ENCODE measurements around the gene LSS.

DNA sequence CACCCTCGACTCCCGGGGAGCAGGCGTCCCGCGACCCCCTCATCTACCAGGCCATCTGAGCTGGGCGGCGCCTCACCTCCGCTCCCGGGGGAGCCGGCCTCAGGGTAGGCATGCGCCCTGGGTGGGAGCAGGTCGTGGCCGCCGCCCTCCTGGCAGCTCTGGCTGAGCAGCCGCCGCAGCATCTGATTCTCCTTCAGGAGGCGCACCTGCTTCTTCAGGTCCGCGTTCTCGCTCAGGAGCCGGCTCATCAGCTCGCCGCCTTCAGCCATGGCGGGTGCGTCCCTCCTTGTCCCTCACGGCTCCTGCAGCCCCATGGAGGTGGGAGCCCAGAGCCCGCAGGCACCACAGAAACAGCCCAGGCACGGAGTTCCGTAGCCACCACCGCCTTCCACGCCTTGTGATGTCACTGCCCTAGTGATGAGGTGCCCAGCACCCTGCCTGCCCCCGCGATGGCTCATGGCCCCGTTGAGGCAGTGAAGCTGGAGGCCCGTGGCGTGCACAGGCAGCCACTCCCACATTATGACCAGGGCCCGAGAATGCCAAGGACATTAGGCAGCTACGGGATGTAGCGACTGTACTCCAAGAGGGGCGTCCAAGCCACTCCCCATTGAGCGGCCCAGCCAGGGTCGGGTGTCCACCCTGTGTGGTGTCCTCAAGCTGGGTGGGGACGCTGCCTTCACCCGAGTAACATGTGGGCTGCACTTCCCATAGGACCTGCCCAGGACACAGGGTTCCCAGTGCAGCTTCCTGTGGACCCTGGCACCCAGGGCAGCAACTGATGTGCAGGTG is 45.8 kb downstream of the LSS start:
- TF ChIP-seq YY1 (IDR thresholded peaks at IDR 0.05), result no peak
- TF ChIP-seq, protein P1, sequence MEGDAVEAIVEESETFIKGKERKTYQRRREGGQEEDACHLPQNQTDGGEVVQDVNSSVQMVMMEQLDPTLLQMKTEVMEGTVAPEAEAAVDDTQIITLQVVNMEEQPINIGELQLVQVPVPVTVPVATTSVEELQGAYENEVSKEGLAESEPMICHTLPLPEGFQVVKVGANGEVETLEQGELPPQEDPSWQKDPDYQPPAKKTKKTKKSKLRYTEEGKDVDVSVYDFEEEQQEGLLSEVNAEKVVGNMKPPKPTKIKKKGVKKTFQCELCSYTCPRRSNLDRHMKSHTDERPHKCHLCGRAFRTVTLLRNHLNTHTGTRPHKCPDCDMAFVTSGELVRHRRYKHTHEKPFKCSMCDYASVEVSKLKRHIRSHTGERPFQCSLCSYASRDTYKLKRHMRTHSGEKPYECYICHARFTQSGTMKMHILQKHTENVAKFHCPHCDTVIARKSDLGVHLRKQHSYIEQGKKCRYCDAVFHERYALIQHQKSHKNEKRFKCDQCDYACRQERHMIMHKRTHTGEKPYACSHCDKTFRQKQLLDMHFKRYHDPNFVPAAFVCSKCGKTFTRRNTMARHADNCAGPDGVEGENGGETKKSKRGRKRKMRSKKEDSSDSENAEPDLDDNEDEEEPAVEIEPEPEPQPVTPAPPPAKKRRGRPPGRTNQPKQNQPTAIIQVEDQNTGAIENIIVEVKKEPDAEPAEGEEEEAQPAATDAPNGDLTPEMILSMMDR (IDR thresholded peaks at IDR 0.05; ENCODE audit: low read depth, low read length, missing input control), result no peak
